H9 (cell line): ENCODE measurements around the gene GLYATL3. TPM values are rescaled to one million over a fixed set of nuclear protein-coding genes. Genes with fewer than 3 reads are reported as not detected.

Source experiments
- DNase-seq: peaks from one replicate; pipeline ENCODE4 v3.0.0-alpha.2; 2017
- H2AFZ ChIP-seq: one replicate; pipeline ENCODE4 v1.6.1; 2013; ENCODE audit warnings: mild to moderate bottlenecking, low read length, control low read depth, moderate library complexity
- H2AK5ac ChIP-seq: 2 replicates; pipeline ENCODE4 v1.6.1; 2013; ENCODE audit warnings: low read length, control low read depth, mixed read lengths; ENCODE audit not compliant: insufficient read length
- H2BK120ac ChIP-seq: one replicate; pipeline ENCODE4 v1.6.1; 2013; ENCODE audit warnings: low read depth, mild to moderate bottlenecking, low read length, control low read depth, inconsistent platforms; ENCODE audit not compliant: poor library complexity, severe bottlenecking
- H2BK12ac ChIP-seq: 2 replicates; pipeline ENCODE4 v1.6.1; 2013; ENCODE audit warnings: low read length, control low read depth, mixed read lengths, low read depth; ENCODE audit not compliant: insufficient read length
- H2BK15ac ChIP-seq: 2 replicates; pipeline ENCODE4 v1.6.1; 2013; ENCODE audit warnings: low read depth, low read length, control low read depth
- H2BK20ac ChIP-seq: one replicate; pipeline ENCODE4 v1.6.1; 2013; ENCODE audit warnings: low read depth, mild to moderate bottlenecking, low read length, control low read depth, inconsistent platforms; ENCODE audit not compliant: poor library complexity, severe bottlenecking
- H2BK5ac ChIP-seq: 2 replicates; pipeline ENCODE4 v1.6.1; 2013; ENCODE audit warnings: low read length, control low read depth, mixed read lengths; ENCODE audit not compliant: insufficient read length
- H3K14ac ChIP-seq: 2 replicates; pipeline ENCODE4 v1.6.1; 2013; ENCODE audit warnings: low read length, control low read depth; ENCODE audit not compliant: insufficient read depth
- H3K18ac ChIP-seq: 2 replicates; pipeline ENCODE4 v1.6.1; 2013; ENCODE audit warnings: low read depth, mild to moderate bottlenecking, mixed read lengths, low read length, control low read depth; ENCODE audit not compliant: insufficient read length
- H3K23ac ChIP-seq: 2 replicates; pipeline ENCODE4 v1.6.1; 2013; ENCODE audit warnings: low read length, control low read depth, mixed read lengths, low read depth; ENCODE audit not compliant: insufficient read length
- H3K23me2 ChIP-seq: 2 replicates; pipeline ENCODE4 v1.6.1; 2013; ENCODE audit warnings: low read depth, mild to moderate bottlenecking, mixed read lengths, low read length, control low read depth; ENCODE audit not compliant: insufficient read length, poor library complexity, severe bottlenecking
- H3K27ac ChIP-seq: 2 replicates; pipeline ENCODE4 v1.5.1; 2013; ENCODE audit warnings: low read length, control low read depth, mixed read lengths, low read depth; ENCODE audit not compliant: insufficient read length
- H3K27me3 ChIP-seq: 2 replicates; pipeline ENCODE4 v1.6.1; 2013; ENCODE audit warnings: low read length, control low read depth, inconsistent platforms; ENCODE audit not compliant: insufficient read depth
- H3K4ac ChIP-seq: 2 replicates; pipeline ENCODE4 v1.6.1; 2013; ENCODE audit warnings: low read depth, mild to moderate bottlenecking, control low read depth, inconsistent platforms, low read length, moderate library complexity
- H3K4me1 ChIP-seq: 2 replicates; pipeline ENCODE4 v1.6.1; 2013; ENCODE audit warnings: low read length, control low read depth, inconsistent platforms; ENCODE audit not compliant: insufficient read depth
- H3K4me2 ChIP-seq: 2 replicates; pipeline ENCODE4 v1.6.1; 2013; ENCODE audit warnings: low read length, control low read depth, mixed read lengths; ENCODE audit not compliant: insufficient read length, insufficient read depth
- H3K56ac ChIP-seq: 2 replicates; pipeline ENCODE4 v1.6.1; 2013; ENCODE audit warnings: low read depth, mild to moderate bottlenecking, mixed read lengths, low read length, control low read depth; ENCODE audit not compliant: insufficient read length
- H3K79me1 ChIP-seq: 2 replicates; pipeline ENCODE4 v1.6.1; 2013; ENCODE audit warnings: low read depth, mild to moderate bottlenecking, moderate library complexity, low read length, control low read depth, inconsistent platforms; ENCODE audit not compliant: insufficient read depth, poor library complexity, severe bottlenecking
- H3K79me2 ChIP-seq: 2 replicates; pipeline ENCODE4 v1.6.1; 2013; ENCODE audit warnings: low read length, control low read depth, inconsistent platforms; ENCODE audit not compliant: insufficient read depth
- H3K9ac ChIP-seq: 2 replicates; pipeline ENCODE4 v1.6.1; 2013; ENCODE audit warnings: low read length, control low read depth, mixed read lengths; ENCODE audit not compliant: insufficient read length; ENCODE audit errors: extremely low read depth
- H3K9me3 ChIP-seq: one replicate; pipeline ENCODE4 v1.6.1; 2013; ENCODE audit warnings: low read depth, low read length, inconsistent platforms; ENCODE audit not compliant: control insufficient read depth
- H3T11ph ChIP-seq: one replicate; pipeline ENCODE4 v1.6.1; 2013; ENCODE audit warnings: mild to moderate bottlenecking, low read length, control low read depth, inconsistent platforms
- H4K20me1 ChIP-seq: one replicate; pipeline ENCODE4 v1.6.1; 2013; ENCODE audit not compliant: control insufficient read depth, insufficient read length, insufficient read depth
- H4K5ac ChIP-seq: 2 replicates; pipeline ENCODE4 v1.6.1; 2013; ENCODE audit warnings: low read depth, mild to moderate bottlenecking, mixed read lengths, low read length, control low read depth; ENCODE audit not compliant: insufficient read length
- H4K8ac ChIP-seq: replicated peaks from 2 replicates; pipeline ENCODE4 v1.6.1; 2013; ENCODE audit warnings: low read length, control low read depth, mixed read lengths, low read depth; ENCODE audit not compliant: insufficient read length
- H4K91ac ChIP-seq: 2 replicates; pipeline ENCODE4 v1.6.1; 2013; ENCODE audit warnings: low read depth, mild to moderate bottlenecking, moderate library complexity, mixed read lengths, low read length, control low read depth; ENCODE audit not compliant: insufficient read length
- H3K27ac Mint-ChIP-seq, 3 experiments: 2 replicates in 2 of 3; 3 replicates in 1 of 3; pipeline ENCODE4 v1.8.0; 2020 to 2021; ENCODE audit warnings: mixed read lengths in 3 of 3, mild to moderate bottlenecking in 1 of 3, moderate library complexity in 1 of 3
- H3K27me3 Mint-ChIP-seq: 2 replicates; pipeline ENCODE4 v1.8.0; 2021; ENCODE audit warnings: low read depth, mild to moderate bottlenecking, moderate library complexity, mixed read lengths
- H3K36me3 Mint-ChIP-seq, 3 experiments: 2 replicates in 2 of 3; 3 replicates in 1 of 3; pipeline ENCODE4 v1.8.0; 2020 to 2021; ENCODE audit warnings: low read depth in 3 of 3, mixed read lengths in 3 of 3; ENCODE audit not compliant: insufficient read depth in 1 of 3
- H3K4me1 Mint-ChIP-seq, 2 experiments: 2 replicates each; pipeline ENCODE4 v1.8.0; 2020; ENCODE audit warnings: mixed read lengths in 2 of 2
- H3K4me3 Mint-ChIP-seq, 2 experiments: 2 replicates in 1 of 2; 3 replicates in 1 of 2; pipeline ENCODE4 v1.8.0; 2020 to 2021; ENCODE audit warnings: mild to moderate bottlenecking in 2 of 2, mixed read lengths in 2 of 2, moderate library complexity in 1 of 2
- H3K9me3 Mint-ChIP-seq, 2 experiments: 2 replicates in 1 of 2; 3 replicates in 1 of 2; pipeline ENCODE4 v1.8.0; 2020; ENCODE audit warnings: mild to moderate bottlenecking in 2 of 2, mixed read lengths in 2 of 2, moderate library complexity in 1 of 2
- CTCF ChIP-seq: fragments of 200-600 bp; sonication (generic); conservative IDR thresholded peaks from 3 replicates; pipeline ENCODE4 v1.8.0; 2021; ENCODE audit warnings: antibody characterized with exemption, mild to moderate bottlenecking
- WGBS: extraction: QIAGEN DNeasy Blood & Tissue Kit; methylation state at CpG from one replicate; pipeline ENCODE4 v1.1.7; 2013; ENCODE audit warnings: missing lambda C conversion rate, low lambda C conversion rate, mixed read lengths; ENCODE audit not compliant: insufficient read length; ENCODE audit errors: extremely low coverage; 5-methylcytosine and 5-hydroxymethylcytosine counted together
- total RNA-seq: library from RNA; stranded (reverse); gene quantifications from 2 replicates; pipeline ENCODE4 v1.2.1, GENCODE V29; 2021

Gene GLYATL3
- total RNA-seq, 1 experiment from 2014 or later = not detected

- TF ChIP-seq CTCF = no peak
- Histone ChIP-seq H2AFZ (no peak overlapping the region), H3K56ac (no peak overlapping the region), H3T11ph (no peak overlapping the region), H4K8ac (no peak overlapping the region), H3K4me2 (peak overlapping the region; percentile 84), H3K27me3 (peaks cover 11% of the 10 kb centered on the region; the same call in 1 of the 2 replicates), H2AK5ac (no peak overlapping the region), H3K79me1 (no peaks in the 10 kb centered on the region), H2BK5ac (no peak overlapping the region), H2BK15ac (no peak overlapping the region), H3K23ac (no peak overlapping the region), H3K9ac (no peak overlapping the region), H3K4me1 (peaks cover 6% of the 10 kb centered on the region; the same call in 1 of the 2 replicates), H3K9me3 (no peaks in the 10 kb centered on the region), H3K18ac (no peak overlapping the region), H3K14ac (no peak overlapping the region), H4K91ac (no peak overlapping the region), H4K5ac (no peak overlapping the region), H3K23me2 (peaks cover 14% of the 10 kb centered on the region), H2BK12ac (no peak overlapping the region), H3K27ac (no peak overlapping the region), H3K4ac (no peak overlapping the region), H2BK20ac (no peak overlapping the region), H3K79me2 (no peaks in the 10 kb centered on the region), H4K20me1 (no peaks in the 10 kb centered on the region), H2BK120ac (no peak overlapping the region)
- no CpG with 5 or more reads among the region's 20 CpGs for WGBS
- H3K27ac Mint-ChIP-seq = peak overlapping the region; percentile 70 to 99 (median 97)
- peak overlapping the region; percentile 75 to 86 for H3K4me3 Mint-ChIP-seq
- H3K27me3 Mint-ChIP-seq = peaks cover 38% of the 10 kb centered on the region
- H3K4me1 Mint-ChIP-seq = peaks cover 41 to 53% of the 10 kb centered on the region in 2 experiments
- peaks cover 0 to 25% (median 23%) of the 10 kb centered on the region in 3 experiments; a peak in 6 of 7 replicates for H3K36me3 Mint-ChIP-seq
- no peak for DNase-seq
- H3K9me3 Mint-ChIP-seq = peaks cover 0 to 3% of the 10 kb centered on the region in 2 experiments; a peak in 2 of 5 replicates
Measured at GRCh38 chr6:49549691-49550491, 50.2 kb downstream of the GLYATL3 start.
